Upper lobe of left lung (tissue), 4 donors: ENCODE data around the gene GRK7.

Experiments used
- CTCF ChIP-seq, 6 experiments: fragments of 450-650 bp in 4 of 6; fragments of 200-600 bp in 2 of 6; sonication (generic) in 2 of 6; IDR thresholded peaks; one replicate each; pipeline ENCODE4 v1.5.1; 2016 to 2019; ENCODE audit warnings: antibody characterized with exemption in 6 of 6
- EP300 ChIP-seq, 4 donors: sonication (generic); formaldehyde crosslinking; IDR thresholded peaks; one replicate each; pipeline ENCODE4 v1.5.1; 2017; ENCODE audit warnings: antibody characterized with exemption in 4 of 4, control low read depth in 2 of 4
- POLR2A ChIP-seq, 4 donors: fragments of 450-650 bp; IDR thresholded peaks; one replicate each; pipeline ENCODE4 v1.5.1; 2016 to 2017; ENCODE audit warnings: antibody characterized with exemption in 4 of 4, mild to moderate bottlenecking in 2 of 4
- POLR2AphosphoS5 ChIP-seq, 2 donors: sonication (generic); formaldehyde crosslinking; IDR thresholded peaks; one replicate each; pipeline ENCODE4 v1.5.1; 2017; ENCODE audit warnings: antibody characterized with exemption in 2 of 2

- TF ChIP-seq CTCF (IDR thresholded peaks at IDR 0.05): no peak
- no peak for TF ChIP-seq POLR2AphosphoS5 (IDR thresholded peaks at IDR 0.05)
- TF ChIP-seq EP300 (IDR thresholded peaks at IDR 0.05): no peak
- no peak for TF ChIP-seq POLR2A (IDR thresholded peaks at IDR 0.05)
These were observed 27.0 kb downstream of the GRK7 start for GRCh38 chr3:141790171-141790570.
